B cell (primary cell): Measurements from ENCODE around the gene LDHA.

Source experiments
- CTCF ChIP-seq: fragments of 200-600 bp; IDR thresholded peaks from one replicate; pipeline ENCODE4 v1.8.0; 2022; ENCODE audit warnings: antibody characterized with exemption, mild to moderate bottlenecking
- EZH2 ChIP-seq: IDR thresholded peaks from 2 replicates; pipeline ENCODE4 v1.6.1; 2012; ENCODE audit warnings: borderline replicate concordance, low read depth, mild to moderate bottlenecking, moderate library complexity, low read length; ENCODE audit not compliant: insufficient read depth, poor library complexity, severe bottlenecking

- TF ChIP-seq CTCF = no peak
- TF ChIP-seq EZH2 = no peak
Observed at GRCh38 chr11:18429332-18429731, 35.0 kb downstream of the LDHA start.
